ENCODE results near the gene SLC41A1.

DNA sequence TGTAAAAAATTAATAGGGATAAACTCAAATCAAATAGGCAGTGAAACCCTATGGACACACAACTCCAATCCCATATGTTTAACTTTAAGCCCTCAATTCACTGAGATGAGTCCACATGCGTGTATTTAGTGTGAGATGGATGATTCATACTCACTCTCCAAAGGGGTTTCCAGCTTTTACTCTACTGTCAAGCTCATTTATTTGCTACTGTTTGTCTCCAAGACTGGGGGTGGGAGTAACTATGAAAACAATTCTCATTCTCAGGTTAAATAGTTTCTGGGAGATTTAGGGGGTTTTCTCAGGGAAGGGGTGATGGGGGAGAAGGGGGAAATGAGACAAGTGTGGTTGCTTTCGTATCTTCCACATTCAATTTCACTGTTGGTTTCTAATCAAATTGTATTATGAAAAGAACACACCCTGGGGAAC, 40.4 kb downstream of the SLC41A1 start:
- TF ChIP-seq CTCF (IDR thresholded peaks at IDR 0.05) (no peak), EZH2 (IDR thresholded peaks at IDR 0.05; ENCODE audit: borderline replicate concordance, insufficient read depth, low read depth, low read length, poor library complexity, severe bottlenecking) (no peak)

All from B cell (primary cell).